Activated CD4-positive, alpha-beta T cell treated with anti-CD3 and anti-CD28 coated beads for 36 hours (primary cell): ENCODE results near the gene SUN3. TPM values are rescaled to one million over a fixed set of nuclear protein-coding genes. Genes with fewer than 3 reads are reported as not detected.

Experiments used
- ATAC-seq: fragments of 200-7000 bp; cut with Tn5 transposase; one replicate; pipeline ENCODE4 v1.10.0; 2021; ENCODE audit warnings: mild to moderate bottlenecking, moderate library complexity
- CTCF ChIA-PET: fragments of 350-600 bp; sonication (Branson Sonifier 250); formaldehyde crosslinking; loops from one replicate; lab custom pipeline; 2021; ENCODE audit warnings: antibody characterized with exemption; lab: Charles Lee
- POLR2A ChIA-PET: fragments of 350-600 bp; sonication (Branson Sonifier 250); formaldehyde crosslinking; loops from one replicate; lab custom pipeline; 2021; ENCODE audit warnings: antibody characterized with exemption, inconsistent platforms; lab: Charles Lee
- DNase-seq: peaks from one replicate; pipeline ENCODE4 v3.0.0-alpha.2; 2020
- H3K27ac Mint-ChIP-seq: one replicate; pipeline ENCODE4 v1.8.0; 2021; ENCODE audit warnings: mixed read lengths
- H3K27me3 Mint-ChIP-seq: one replicate; pipeline ENCODE4 v1.8.0; 2021; ENCODE audit warnings: mixed read lengths
- H3K36me3 Mint-ChIP-seq: one replicate; pipeline ENCODE4 v1.8.0; 2021; ENCODE audit warnings: low read depth, mixed read lengths
- H3K4me1 Mint-ChIP-seq: one replicate; pipeline ENCODE4 v1.8.0; 2021; ENCODE audit warnings: mixed read lengths
- H3K4me3 Mint-ChIP-seq: one replicate; pipeline ENCODE4 v1.8.0; 2021; ENCODE audit warnings: mild to moderate bottlenecking, moderate library complexity, mixed read lengths
- H3K9me3 Mint-ChIP-seq: one replicate; pipeline ENCODE4 v1.8.0; 2021; ENCODE audit warnings: low read depth, mixed read lengths
- intact Hi-C, 2 experiments: fragments of 100-400 bp; cut with DNase I in 1 of 2; cut with micrococcal nuclease in 1 of 2; formaldehyde crosslinking; loops; one replicate each; pipeline versions ENCODE4 v1.14.2 to v1.15.1; 2022 to 2024; cut with DNase I, micrococcal nuclease
- total RNA-seq, 2 experiments: library from RNA; stranded (reverse); gene quantifications; one replicate each; pipeline ENCODE4 v1.2.3, GENCODE V29; 2021

The SUN3 gene
- total RNA-seq, 2 experiments from 2014 or later = not detected

DNA sequence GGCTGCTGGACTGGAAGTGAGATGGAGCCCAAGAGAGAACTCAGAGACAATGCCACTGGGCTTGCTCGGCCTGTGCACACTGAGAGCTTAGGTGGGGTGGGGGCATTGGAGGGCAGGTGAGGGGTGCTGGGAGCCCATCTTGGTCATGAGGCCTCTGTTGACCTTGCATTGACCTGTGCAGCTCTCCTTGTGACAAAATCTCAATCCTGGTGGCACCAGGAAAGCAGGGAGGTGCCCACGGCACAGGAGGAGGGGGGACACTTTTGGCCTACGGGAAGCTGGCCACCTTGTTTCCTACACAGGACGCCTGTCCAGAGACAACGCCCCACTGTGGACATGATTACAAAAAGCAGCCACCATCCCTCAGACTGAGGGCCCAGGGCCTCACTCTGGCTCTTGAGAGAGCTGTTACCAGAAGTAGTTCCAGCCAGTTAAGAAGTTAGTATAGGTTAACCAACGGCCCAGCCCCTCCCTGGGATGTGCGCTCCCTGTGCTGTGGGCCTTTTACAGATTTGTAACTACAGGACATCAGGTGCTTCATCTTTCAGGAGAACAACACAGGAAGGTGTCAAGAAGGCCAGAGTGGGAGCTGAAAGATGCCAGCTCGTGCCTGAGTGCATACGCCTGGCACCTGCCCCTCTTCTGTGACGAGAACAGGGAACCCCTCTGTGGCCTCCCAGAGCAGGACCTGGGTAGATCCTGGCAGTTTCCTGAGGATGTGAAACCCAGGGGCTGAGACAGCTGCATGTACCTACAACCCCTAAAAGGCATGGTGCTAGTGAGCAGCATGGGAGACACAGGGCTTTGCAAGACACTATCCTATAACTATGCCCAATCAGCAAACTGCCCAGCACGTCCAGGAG lies 91.0 kb downstream of the SUN3 start:
- intact Hi-C loops = no loop called here
- Mint-ChIP-seq H3K27me3 (no peaks in the 10 kb centered on the region), H3K9me3 (no peaks in the 10 kb centered on the region), H3K4me1 (peaks cover 6% of the 10 kb centered on the region), H3K27ac (peak overlapping the region; percentile 6), H3K36me3 (no peaks in the 10 kb centered on the region), H3K4me3 (no peak overlapping the region)
- no peak for DNase-seq
- ChIA-PET POLR2A (no interaction called here), CTCF (interaction anchor here (0.5 to 0.7 kb wide), 5 partner anchors 158 to 361 kb away, joined by 3 read pairs; no protein-coding TSS in a partner anchor)
- ATAC-seq = no peak

Other genes with a start within 250 kb of the SUN3 start
- gene PKD1L1, start 80.6 kb downstream of the SUN3 start, total RNA-seq = under 1 TPM; 0.09 to 0.16 TPM
- 10 to 100 TPM; 40.5 to 41.5 TPM for gene HUS1, start 49.5 kb downstream of the SUN3 start, total RNA-seq
- under 1 TPM; 0.33 to 0.46 TPM for gene C7orf57, start 6.4 kb upstream of the SUN3 start, total RNA-seq
- 10 to 100 TPM; 51.6 to 70.7 TPM for gene UPP1, start 60.2 kb upstream of the SUN3 start, total RNA-seq
- gene ABCA13, start 142.4 kb upstream of the SUN3 start, total RNA-seq = not detected